GM19238 (cell line): ENCODE measurements around the gene ZNF469.

Source experiments
- DNase-seq: peaks from one replicate; pipeline ENCODE4 v3.0.0; 2011; ENCODE audit warnings: low spot score; ENCODE audit not compliant: insufficient read length

The ZNF469 gene

GRCh38 chr16:88382491-88383400, at the start of gene ZNF469:
ZNF469 (plus strand) TSS chr16:88382959; CDS start chr16:88427471, 44,512 bp downstream.
- DNase-seq: no peak

- no peak for DNase-seq
These were observed 48.6 kb upstream of the ZNF469 start for GRCh38 chr16:88333848-88334777.

- DNase-seq: no peak
These were observed 47.7 kb upstream of the ZNF469 start for GRCh38 chr16:88334778-88335720.

GRCh38 chr16:88337021-88337420, 45.7 kb upstream of the ZNF469 start:
- no peak for DNase-seq

- no peak for DNase-seq
These were observed 45.2 kb upstream of the ZNF469 start for GRCh38 chr16:88337538-88337937.

GRCh38 chr16:88338111-88338510, 44.6 kb upstream of the ZNF469 start:
- no peak for DNase-seq

GRCh38 chr16:88338896-88339295, 43.9 kb upstream of the ZNF469 start:
- no peak for DNase-seq

GRCh38 chr16:88339930-88340754, 42.6 kb upstream of the ZNF469 start:
- DNase-seq: no peak

GRCh38 chr16:88340755-88341150, 42.0 kb upstream of the ZNF469 start:
- no peak for DNase-seq

GRCh38 chr16:88341551-88342290, 41.0 kb upstream of the ZNF469 start:
- no peak for DNase-seq

GRCh38 chr16:88342491-88342890, 40.3 kb upstream of the ZNF469 start:
- DNase-seq: no peak

GRCh38 chr16:88343271-88343791, 39.4 kb upstream of the ZNF469 start:
- no peak for DNase-seq

- DNase-seq: no peak
These were observed 38.2 kb upstream of the ZNF469 start for GRCh38 chr16:88344411-88345030.

GRCh38 chr16:88345031-88345720, 37.6 kb upstream of the ZNF469 start:
- no peak for DNase-seq

GRCh38 chr16:88345721-88346560, 36.8 kb upstream of the ZNF469 start:
- no peak for DNase-seq

GRCh38 chr16:88346680-88347505, 35.9 kb upstream of the ZNF469 start:
- no peak for DNase-seq
